SK-N-SH treated with all-trans-retinoic acid at 6 μM for 48 hours (cell line): ENCODE measurements around the gene USF3.

Source experiments
- ATAC-seq: fragments of 200-7000 bp; cut with Tn5 transposase; 3 replicates; pipeline ENCODE4 v1.9.1; 2020; ENCODE audit warnings: mild to moderate bottlenecking, moderate library complexity
- ARNTL ChIP-seq: fragments of 450-650 bp; formaldehyde crosslinking; IDR thresholded peaks from 2 replicates; pipeline ENCODE4 v1.5.0; 2020; ENCODE audit warnings: low read depth, mild to moderate bottlenecking, moderate library complexity, borderline replicate concordance
- BACH2 ChIP-seq: fragments of 250-450 bp; sonication (Bioruptor Pico); IDR thresholded peaks from 2 replicates; pipeline ENCODE4 v1.9.0; 2021; ENCODE audit warnings: mild to moderate bottlenecking, borderline replicate concordance
- CREB5 ChIP-seq: fragments of 250-450 bp; sonication (Bioruptor Pico); IDR thresholded peaks from 2 replicates; pipeline ENCODE4 v1.5.1; 2020; ENCODE audit warnings: low read depth, mild to moderate bottlenecking, moderate library complexity
- CSDC2 ChIP-seq: fragments of 250-450 bp; sonication (Bioruptor Pico); IDR thresholded peaks from 2 replicates; pipeline ENCODE4 v1.5.0; 2020; ENCODE audit warnings: mild to moderate bottlenecking, moderate library complexity
- CSRNP3 ChIP-seq: fragments of 250-450 bp; sonication (Bioruptor Pico); IDR thresholded peaks from 2 replicates; pipeline ENCODE4 v1.5.1; 2021; ENCODE audit warnings: mild to moderate bottlenecking, moderate library complexity
- ESRRG ChIP-seq: fragments of 250-450 bp; sonication (Bioruptor Pico); IDR thresholded peaks from 2 replicates; pipeline ENCODE4 v1.6.1; 2021; ENCODE audit warnings: mild to moderate bottlenecking
- GLIS3 ChIP-seq: fragments of 250-450 bp; sonication (Bioruptor Pico); IDR thresholded peaks from 2 replicates; pipeline ENCODE4 v1.5.0; 2020; ENCODE audit warnings: mild to moderate bottlenecking, moderate library complexity
- ISL1 ChIP-seq: fragments of 250-450 bp; sonication (Bioruptor Pico); IDR thresholded peaks from 2 replicates; pipeline ENCODE4 v2.1.2; 2022; ENCODE audit warnings: mild to moderate bottlenecking, moderate library complexity
- OSR1 ChIP-seq: fragments of 250-450 bp; sonication (Bioruptor Pico); IDR thresholded peaks from 2 replicates; pipeline ENCODE4 v1.8.0; 2022; ENCODE audit warnings: moderate library complexity, mild to moderate bottlenecking, inconsistent platforms
- PATZ1 ChIP-seq: fragments of 250-450 bp; sonication (Bioruptor Pico); IDR thresholded peaks from 2 replicates; pipeline ENCODE4 v1.8.0; 2020; ENCODE audit warnings: mild to moderate bottlenecking, moderate library complexity, borderline replicate concordance
- PPARA ChIP-seq: fragments of 250-450 bp; sonication (Bioruptor Pico); IDR thresholded peaks from 2 replicates; pipeline ENCODE4 v1.5.0; 2020; ENCODE audit warnings: mild to moderate bottlenecking, borderline replicate concordance
- RARB ChIP-seq: fragments of 250-450 bp; sonication (Bioruptor Pico); IDR thresholded peaks from 2 replicates; pipeline ENCODE4 v1.8.0; 2021; ENCODE audit warnings: mild to moderate bottlenecking, moderate library complexity
- SNAI2 ChIP-seq: fragments of 250-450 bp; sonication (Bioruptor Pico); IDR thresholded peaks from 2 replicates; pipeline ENCODE4 v1.5.0; 2020; ENCODE audit warnings: mild to moderate bottlenecking, moderate library complexity
- TCF4 ChIP-seq: fragments of 250-450 bp; sonication (Bioruptor Pico); IDR thresholded peaks from 2 replicates; pipeline ENCODE4 v1.8.0; 2021; ENCODE audit warnings: mild to moderate bottlenecking, moderate library complexity, borderline replicate concordance
- TOX ChIP-seq: fragments of 250-450 bp; sonication (Bioruptor Pico); IDR thresholded peaks from 2 replicates; pipeline ENCODE4 v1.8.0; 2021; ENCODE audit warnings: mild to moderate bottlenecking, moderate library complexity, borderline replicate concordance
- ZC3H10 ChIP-seq: fragments of 250-450 bp; sonication (Bioruptor Pico); IDR thresholded peaks from 2 replicates; pipeline ENCODE4 v1.5.1; 2021; ENCODE audit warnings: mild to moderate bottlenecking, moderate library complexity
- ZFP3 ChIP-seq: fragments of 250-450 bp; sonication (Bioruptor Pico); IDR thresholded peaks from 2 replicates; pipeline ENCODE4 v1.5.0; 2020; ENCODE audit warnings: mild to moderate bottlenecking, moderate library complexity
- ZFP30 ChIP-seq: fragments of 450-650 bp; formaldehyde crosslinking; IDR thresholded peaks from 2 replicates; pipeline ENCODE4 v1.5.0; 2022; ENCODE audit warnings: mild to moderate bottlenecking, moderate library complexity
- ZNF8 ChIP-seq: fragments of 450-650 bp; formaldehyde crosslinking; IDR thresholded peaks from 2 replicates; pipeline ENCODE4 v1.5.0; 2020; ENCODE audit warnings: mild to moderate bottlenecking, moderate library complexity

Gene USF3

GRCh38 chr3:113606539-113607218 lies 89.8 kb downstream of the USF3 start:
- TF ChIP-seq CSRNP3 (CRISPR knock-in tag) (no peak), ZC3H10 (CRISPR knock-in tag) (no peak), PPARA (CRISPR knock-in tag) (no peak), CSDC2 (CRISPR knock-in tag) (no peak), GLIS3 (CRISPR knock-in tag) (no peak), SNAI2 (CRISPR knock-in tag) (no peak), ISL1 (CRISPR knock-in tag) (no peak), RARB (no peak)
- ATAC-seq = no peak

GRCh38 chr3:113602836-113603235 lies 93.6 kb downstream of the USF3 start:
- no peak for ATAC-seq
- no peak for TF ChIP-seq BACH2
- no peak for TF ChIP-seq ESRRG (CRISPR knock-in tag)
- TF ChIP-seq CSRNP3 (CRISPR knock-in tag) = no peak
- no peak for TF ChIP-seq ISL1 (CRISPR knock-in tag)
- no peak for TF ChIP-seq RARB
- no peak for TF ChIP-seq TCF4 (CRISPR knock-in tag)

GRCh38 chr3:113602256-113602655 lies 94.2 kb downstream of the USF3 start:
- TF ChIP-seq ZNF8 (no peak), PATZ1 (CRISPR knock-in tag) (no peak), GLIS3 (CRISPR knock-in tag) (no peak), PPARA (CRISPR knock-in tag) (no peak), RARB (no peak), ZFP3 (CRISPR knock-in tag) (no peak), ZC3H10 (CRISPR knock-in tag) (no peak), TOX (CRISPR knock-in tag) (no peak), CSRNP3 (CRISPR knock-in tag) (no peak)
- no peak for ATAC-seq

GRCh38 chr3:113601240-113601639 lies 95.2 kb downstream of the USF3 start:
- no peak for TF ChIP-seq ZFP3 (CRISPR knock-in tag)
- no peak for TF ChIP-seq CSRNP3 (CRISPR knock-in tag)
- no peak for TF ChIP-seq ARNTL (CRISPR knock-in tag)
- TF ChIP-seq ZNF8 = no peak
- no peak for TF ChIP-seq ISL1 (CRISPR knock-in tag)
- TF ChIP-seq PPARA (CRISPR knock-in tag) = no peak
- no peak for TF ChIP-seq TCF4 (CRISPR knock-in tag)
- TF ChIP-seq ZC3H10 (CRISPR knock-in tag) = no peak
- TF ChIP-seq RARB = no peak
- TF ChIP-seq SNAI2 (CRISPR knock-in tag) = no peak
- no peak for TF ChIP-seq ZFP30 (CRISPR knock-in tag)
- no peak for TF ChIP-seq OSR1 (CRISPR knock-in tag)
- no peak for TF ChIP-seq BACH2
- no peak for TF ChIP-seq GLIS3 (CRISPR knock-in tag)
- no peak for TF ChIP-seq TOX (CRISPR knock-in tag)
- no peak for TF ChIP-seq CREB5 (CRISPR knock-in tag)
- no peak for ATAC-seq
